Measurements from ENCODE around the gene HEXD. TPM values are rescaled to one million over a fixed set of nuclear protein-coding genes. Genes with fewer than 3 reads are reported as not detected.

The HEXD gene
- total and polyA plus RNA-seq, 4 donors = 5.6 to 19.9 (median 12.2) TPM

- peaks cover 0 to 5% (median 2%) of the 10 kb centered on the region in 4 donors for H3K36me3 ChIP-seq (ENCODE audit: control insufficient read depth in 4 of 4, insufficient read depth in 3 of 4, low read depth in 1 of 4, low read length in 3 of 4)
- no peaks in the 10 kb centered on the region for H3K27me3 ChIP-seq (ENCODE audit: control insufficient read depth in 4 of 4, insufficient read depth in 4 of 4, low read length in 3 of 4)
- H3K4me1 ChIP-seq (ENCODE audit: control insufficient read depth in 4 of 4, insufficient read depth in 4 of 4, low read length in 3 of 4) = no peaks in the 10 kb centered on the region
- no peak overlapping the region for H3K9ac ChIP-seq (ENCODE audit: low read depth in 1 of 2, low read length in 2 of 2)
- WGBS = 85% methylated on average over 7 of the region's 7 CpGs
- TF ChIP-seq HNF4A (conservative IDR thresholded peaks at IDR 0.05) = no peak
- no peak for TF ChIP-seq RXRA (IDR thresholded peaks at IDR 0.05)
- no peak for TF ChIP-seq SP1 (IDR thresholded peaks at IDR 0.05)
- no peak for TF ChIP-seq ATF3 (IDR thresholded peaks at IDR 0.05)
- TF ChIP-seq TAF1 (conservative IDR thresholded peaks at IDR 0.05) = no peak
- no peak for TF ChIP-seq HNF4G (IDR thresholded peaks at IDR 0.05)
- no peak for TF ChIP-seq MAX (IDR thresholded peaks at IDR 0.05)
- TF ChIP-seq GABPA (IDR thresholded peaks at IDR 0.05 in 1 of 2, conservative IDR thresholded peaks at IDR 0.05 in 1 of 2) = no peak
- no peak overlapping the region for H3K27ac ChIP-seq (ENCODE audit: low read depth in 1 of 2, low read length in 2 of 2)
- no peaks in the 10 kb centered on the region for H3K9me3 ChIP-seq (ENCODE audit: control insufficient read depth in 4 of 4, low read length in 3 of 4)
- DNase-seq (ENCODE audit: low spot score) = no peak
- no peak overlapping the region for H3K4me3 ChIP-seq (ENCODE audit: low read depth in 1 of 3, low read length in 3 of 3)
Measured at GRCh38 chr17:82429824-82430223, 11.7 kb downstream of the HEXD start.

- no peak for TF ChIP-seq TAF1 (conservative IDR thresholded peaks at IDR 0.05)
- TF ChIP-seq HNF4G (IDR thresholded peaks at IDR 0.05) = no peak
- TF ChIP-seq EGR1 (IDR thresholded peaks at IDR 0.05; ENCODE audit: low read depth in 2 of 2) = no peak
- TF ChIP-seq FOXA1 (IDR thresholded peaks at IDR 0.05) = no peak
- no peak for TF ChIP-seq ATF3 (IDR thresholded peaks at IDR 0.05)
- TF ChIP-seq JUND (IDR thresholded peaks at IDR 0.05) = no peak
- TF ChIP-seq YY1 (IDR thresholded peaks at IDR 0.05) = no peak
- no peak for TF ChIP-seq ZBTB33 (IDR thresholded peaks at IDR 0.05)
- TF ChIP-seq CTCF (IDR thresholded peaks at IDR 0.05; ENCODE audit: low read depth, low read length, missing input control) = no peak
- TF ChIP-seq NR2F2 (IDR thresholded peaks at IDR 0.05) = no peak
- no peak for TF ChIP-seq REST (IDR thresholded peaks at IDR 0.05)
- no peak for TF ChIP-seq RAD21 (IDR thresholded peaks at IDR 0.05)
- TF ChIP-seq GABPA (IDR thresholded peaks at IDR 0.05 in 1 of 2, conservative IDR thresholded peaks at IDR 0.05 in 1 of 2) = no peak
- no peak for TF ChIP-seq RXRA (IDR thresholded peaks at IDR 0.05)
- TF ChIP-seq FOXA2 (IDR thresholded peaks at IDR 0.05) = no peak
- TF ChIP-seq HNF4A (conservative IDR thresholded peaks at IDR 0.05) = no peak
- no peak for TF ChIP-seq MAX (IDR thresholded peaks at IDR 0.05)
- TF ChIP-seq SP1 (IDR thresholded peaks at IDR 0.05) = no peak
- DNase-seq (ENCODE audit: low spot score) = no peak
- Histone ChIP-seq H3K4me1 (ENCODE audit: control insufficient read depth in 4 of 4, insufficient read depth in 4 of 4, low read length in 3 of 4) (peaks cover 4 to 14% (median 7%) of the 10 kb centered on the region in 4 donors), H3K4me3 (ENCODE audit: low read depth in 1 of 3, low read length in 3 of 3) (no peak overlapping the region), H3K9ac (ENCODE audit: low read depth in 1 of 2, low read length in 2 of 2) (no peak overlapping the region), H3K36me3 (ENCODE audit: control insufficient read depth in 4 of 4, insufficient read depth in 3 of 4, low read depth in 1 of 4, low read length in 3 of 4) (peaks cover 0 to 5% (median 2%) of the 10 kb centered on the region in 4 donors), H3K27me3 (ENCODE audit: control insufficient read depth in 4 of 4, insufficient read depth in 4 of 4, low read length in 3 of 4) (no peaks in the 10 kb centered on the region), H3K9me3 (ENCODE audit: control insufficient read depth in 4 of 4, low read length in 3 of 4) (no peaks in the 10 kb centered on the region), H3K27ac (ENCODE audit: low read depth in 1 of 2, low read length in 2 of 2) (no peak overlapping the region)
- whole genome bisulfite sequencing = 85% methylated on average over 8 of the region's 8 CpGs
Measured at GRCh38 chr17:82432017-82432416, 13.9 kb downstream of the HEXD start.

Data from liver (tissue), 9 donors.